Measurements from ENCODE around the gene DEPDC1B.

- TF ChIP-seq POLR2A (IDR thresholded peaks at IDR 0.05) (no peak), CTCF (IDR thresholded peaks at IDR 0.05) (no peak)
Measured at GRCh38 chr5:60577116-60577515, 122.8 kb downstream of the DEPDC1B start.

Measured in esophagus squamous epithelium (tissue), 4 donors.